Stimulated activated naive CD8-positive, alpha-beta T cell treated with anti-CD3 and anti-CD28 coated beads, Interleukin-15, amount 100 ng/mL, for 72 hours (primary cell): ENCODE results near the gene VWA2.
A peak's percentile ranks its signal among the peaks of the same experiment; 100 is the strongest.
"Not testable (repeated sequence)": the region's sequence is repeated elsewhere in the genome, so short reads cannot be mapped to it uniquely, and the experiment has no call there.

Experiments used
- ATAC-seq: fragments of 150-1000 bp; cut with Tn5 transposase; 2 replicates; pipeline ENCODE4 v1.10.0; 2021; ENCODE audit warnings: mild to moderate bottlenecking, moderate library complexity
- DNase-seq, 2 donors: peaks; one replicate each; pipeline ENCODE4 v3.0.0; 2021 to 2022
- H3K27ac Mint-ChIP-seq, 2 donors: one replicate each; pipeline ENCODE4 v1.8.0; 2022; ENCODE audit warnings: mild to moderate bottlenecking in 2 of 2, mixed read lengths in 2 of 2, moderate library complexity in 2 of 2
- H3K27me3 Mint-ChIP-seq: one replicate; pipeline ENCODE4 v1.8.0; 2022; ENCODE audit warnings: mixed read lengths
- H3K4me1 Mint-ChIP-seq: one replicate; pipeline ENCODE4 v1.8.0; 2022; ENCODE audit warnings: mild to moderate bottlenecking, mixed read lengths
- H3K4me3 Mint-ChIP-seq, 2 donors: one replicate each; pipeline ENCODE4 v1.8.0; 2022; ENCODE audit warnings: mild to moderate bottlenecking in 2 of 2, mixed read lengths in 2 of 2, moderate library complexity in 1 of 2
- H3K9me3 Mint-ChIP-seq, 2 donors: one replicate each; pipeline ENCODE4 v1.8.0; 2022; ENCODE audit warnings: mixed read lengths in 2 of 2

Gene VWA2

DNA sequence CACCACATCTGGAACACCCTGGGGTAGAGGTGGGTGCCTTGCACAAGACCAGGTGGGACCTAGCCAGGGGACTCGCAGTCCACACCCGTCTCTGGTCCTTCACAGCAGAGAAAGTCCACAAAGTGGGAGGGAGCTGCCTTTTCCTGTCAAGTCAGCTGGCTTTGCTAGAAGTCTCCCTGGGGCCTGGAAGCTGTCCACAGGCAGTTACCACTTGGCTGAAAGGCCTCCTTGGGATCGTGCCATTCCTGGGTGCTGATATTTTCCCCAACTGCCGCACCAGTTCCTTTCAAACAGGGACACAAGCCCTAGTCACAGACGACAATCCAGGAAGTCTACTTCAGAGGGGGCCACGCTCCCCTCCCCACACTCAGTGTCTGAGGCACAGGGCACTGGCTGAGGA lies 89.8 kb downstream of the VWA2 start:
- H3K4me1 Mint-ChIP-seq: peaks cover 29% of the 10 kb centered on the region
- no peaks in the 10 kb centered on the region for H3K9me3 Mint-ChIP-seq
- no peaks in the 10 kb centered on the region for H3K27me3 Mint-ChIP-seq
- peak; percentile 35 for ATAC-seq
- no peak overlapping the region for H3K4me3 Mint-ChIP-seq
- no peak overlapping the region for H3K27ac Mint-ChIP-seq
- no peak for DNase-seq

DNA sequence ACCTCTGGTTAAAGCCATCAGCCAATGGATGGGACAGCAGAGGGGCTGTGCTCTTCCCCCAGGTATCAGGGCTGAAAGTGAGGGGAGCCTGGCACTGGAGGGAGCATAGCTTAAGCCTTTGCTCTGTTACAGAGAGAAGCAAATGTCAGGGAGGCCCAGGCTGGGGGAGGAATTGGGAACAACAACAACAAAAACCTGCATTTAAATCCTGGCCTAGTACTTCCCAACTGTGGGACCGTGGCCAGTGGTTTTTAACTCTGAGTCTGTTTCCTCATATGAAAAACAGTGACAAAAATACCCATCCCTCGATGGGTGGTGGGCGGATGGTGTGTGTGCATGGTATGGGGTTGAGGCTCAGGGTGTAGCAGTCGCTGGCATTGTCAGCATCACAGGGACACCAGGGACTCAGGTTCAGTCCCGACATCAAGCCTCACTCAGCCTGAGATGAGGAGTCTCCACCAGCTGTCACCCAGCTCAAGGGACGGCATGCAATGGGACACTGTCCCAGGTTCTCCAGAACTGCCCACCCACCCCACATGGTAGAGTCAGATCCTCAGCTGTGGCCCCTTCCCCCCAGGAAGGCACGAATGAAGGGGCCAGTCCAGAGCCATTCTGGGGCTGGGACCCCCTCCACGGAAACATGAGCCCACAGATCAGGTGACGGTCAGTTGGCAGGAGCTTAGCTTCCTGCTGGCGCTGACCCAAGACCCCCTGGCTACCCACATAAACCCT lies 90.7 kb downstream of the VWA2 start:
- H3K4me1 Mint-ChIP-seq: peaks cover 38% of the 10 kb centered on the region
- H3K4me3 Mint-ChIP-seq: no peak overlapping the region
- H3K27me3 Mint-ChIP-seq: peaks cover 6% of the 10 kb centered on the region
- peak; percentile 24 for ATAC-seq
- DNase-seq: no peak
- H3K9me3 Mint-ChIP-seq: no peaks in the 10 kb centered on the region
- no peak overlapping the region for H3K27ac Mint-ChIP-seq

- H3K9me3 Mint-ChIP-seq: no peaks in the 10 kb centered on the region
- DNase-seq: no peak
- no peak for ATAC-seq
- peak overlapping the region in 1 of 2 donors; percentile 89 for H3K27ac Mint-ChIP-seq
- H3K4me1 Mint-ChIP-seq: peaks cover 60% of the 10 kb centered on the region
- no peak overlapping the region for H3K4me3 Mint-ChIP-seq
- peaks cover 6% of the 10 kb centered on the region for H3K27me3 Mint-ChIP-seq
Measured at GRCh38 chr10:114332301-114333192, 93.5 kb downstream of the VWA2 start.

GRCh38 chr10:114333441-114333840 lies 94.4 kb downstream of the VWA2 start:
- H3K4me1 Mint-ChIP-seq: peaks cover 69% of the 10 kb centered on the region
- DNase-seq, H3K4me3 Mint-ChIP-seq, H3K9me3 Mint-ChIP-seq, H3K27ac Mint-ChIP-seq, ATAC-seq, H3K27me3 Mint-ChIP-seq: not testable (repeated sequence)

GRCh38 chr10:114334301-114334700 lies 95.2 kb downstream of the VWA2 start:
- peaks cover 6% of the 10 kb centered on the region for H3K27me3 Mint-ChIP-seq
- no peak overlapping the region for H3K27ac Mint-ChIP-seq
- ATAC-seq (no peak), DNase-seq (no peak)
- peaks cover 71% of the 10 kb centered on the region for H3K4me1 Mint-ChIP-seq
- H3K9me3 Mint-ChIP-seq: no peaks in the 10 kb centered on the region
- H3K4me3 Mint-ChIP-seq: peak overlapping the region in 1 of 2 donors; percentile 53

DNA sequence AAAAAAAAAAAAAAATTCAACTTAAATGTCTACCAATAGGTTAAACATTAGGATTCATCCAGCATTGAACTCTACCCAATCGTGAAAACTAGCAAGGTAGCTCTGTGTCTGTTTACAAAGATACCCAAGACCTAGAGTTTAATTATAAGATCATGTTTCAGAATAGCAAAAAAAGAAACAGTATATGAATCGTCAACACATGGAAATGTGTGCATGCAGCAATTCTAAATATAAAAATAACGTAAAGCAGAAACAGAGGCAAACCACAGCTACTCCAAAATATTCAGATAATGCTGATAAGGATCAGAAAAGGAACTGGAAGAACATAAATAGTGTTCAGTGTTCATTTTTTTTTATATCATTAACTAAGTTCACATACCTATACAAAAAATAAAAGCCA lies 96.6 kb downstream of the VWA2 start:
- no peak for DNase-seq
- Mint-ChIP-seq H3K9me3 (no peaks in the 10 kb centered on the region), H3K4me3 (no peak overlapping the region), H3K27ac (peak overlapping the region in 1 of 2 donors; percentile 84), H3K4me1 (peaks cover 58% of the 10 kb centered on the region), H3K27me3 (peaks cover 6% of the 10 kb centered on the region)
- ATAC-seq: no peak

DNA sequence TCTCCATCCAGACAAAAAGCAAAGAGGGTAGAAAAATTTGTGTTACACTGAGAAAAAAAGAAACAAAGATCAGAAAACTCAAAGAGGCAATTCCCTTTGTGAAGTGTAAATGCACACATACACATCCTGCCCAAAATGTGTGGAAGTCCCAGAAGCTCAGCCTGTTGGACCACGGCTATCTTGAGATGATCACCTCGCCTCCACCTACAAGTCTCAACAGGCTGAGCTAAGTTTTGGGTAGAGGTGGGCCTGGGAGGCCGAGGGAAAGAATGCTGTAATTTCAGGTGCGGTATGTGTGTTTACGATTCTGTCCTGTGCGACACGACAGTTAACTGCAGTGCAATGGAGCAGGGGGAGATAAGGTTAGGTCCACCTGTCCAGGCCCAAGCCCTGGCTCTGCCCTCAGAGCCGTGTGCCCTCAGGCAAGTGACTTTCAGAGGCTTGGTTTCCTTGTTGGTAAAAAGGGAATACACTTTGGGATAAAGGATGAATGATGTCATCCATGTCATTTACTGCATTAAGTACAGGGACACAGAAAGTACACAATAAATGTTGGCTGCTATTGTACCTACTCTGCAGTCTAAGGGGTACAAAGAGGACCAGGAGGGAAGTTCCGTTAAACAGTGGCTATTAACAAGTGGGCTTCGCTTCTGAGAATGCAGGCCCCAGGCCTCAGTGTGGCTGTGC lies 97.9 kb downstream of the VWA2 start:
- H3K27ac Mint-ChIP-seq: peak overlapping the region in 1 of 2 donors; percentile 72
- H3K4me1 Mint-ChIP-seq: peaks cover 56% of the 10 kb centered on the region
- H3K9me3 Mint-ChIP-seq: no peaks in the 10 kb centered on the region
- peak overlapping the region; percentile 19 to 52 for H3K4me3 Mint-ChIP-seq
- DNase-seq (no peak), ATAC-seq (peak; percentile 16)
- peaks cover 6% of the 10 kb centered on the region for H3K27me3 Mint-ChIP-seq

DNA sequence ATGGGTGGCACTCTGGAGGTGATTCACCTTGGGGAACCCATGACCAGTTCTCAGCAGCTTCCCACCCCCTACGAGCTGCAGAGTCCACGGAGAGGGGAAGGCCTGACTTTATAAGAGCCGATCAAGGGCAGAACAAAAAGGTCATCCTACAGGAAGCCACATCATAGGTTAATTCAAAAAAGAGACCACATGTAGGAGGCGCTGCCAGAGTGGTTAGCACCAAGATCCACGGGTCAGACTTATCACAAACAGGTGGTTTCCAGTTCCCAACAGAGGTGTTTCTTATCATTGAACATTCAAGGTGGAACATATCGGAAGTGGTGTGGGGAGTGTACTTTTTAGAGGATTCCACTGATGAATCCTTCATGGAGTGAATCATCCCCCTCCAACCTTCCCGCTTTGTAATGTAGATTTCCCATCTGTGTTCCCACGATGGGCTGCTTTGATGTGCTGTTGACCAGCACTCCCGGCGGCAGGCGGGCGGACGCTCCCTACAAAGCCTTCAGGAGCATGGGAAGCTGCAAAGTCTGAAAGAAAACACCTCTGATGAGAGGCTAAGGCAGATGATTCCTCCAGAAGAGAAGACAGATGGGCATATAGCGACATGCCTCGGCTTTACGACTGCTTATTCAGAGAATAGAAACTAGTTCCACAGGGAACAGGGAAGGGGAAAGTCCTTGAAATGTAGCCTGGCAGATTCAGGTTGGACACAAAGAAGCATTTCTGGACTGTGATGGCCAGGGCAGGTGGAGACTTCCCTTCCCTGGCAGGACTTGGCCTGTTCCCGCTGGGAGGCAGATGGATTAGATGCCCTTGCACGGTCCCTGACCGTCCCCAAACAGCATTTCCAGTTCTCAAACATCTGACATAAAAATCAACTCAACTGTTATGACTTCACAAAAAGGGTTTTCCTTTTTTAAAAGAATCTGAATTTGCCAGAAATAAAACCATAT lies 98.7 kb downstream of the VWA2 start:
- DNase-seq: peak; percentile 60 to 71
- Mint-ChIP-seq H3K4me3 (peak overlapping the region; percentile 15 to 52), H3K27ac (peak overlapping the region in 1 of 2 donors; percentile 86), H3K9me3 (no peaks in the 10 kb centered on the region), H3K4me1 (peaks cover 54% of the 10 kb centered on the region), H3K27me3 (peaks cover 6% of the 10 kb centered on the region)
- ATAC-seq: peak; percentile 95

GRCh38 chr10:114340816-114341215 lies 101.8 kb downstream of the VWA2 start:
- ATAC-seq: no peak
- H3K4me1 Mint-ChIP-seq: peaks cover 40% of the 10 kb centered on the region
- no peaks in the 10 kb centered on the region for H3K27me3 Mint-ChIP-seq
- peak overlapping the region in 1 of 2 donors; percentile 37 for H3K27ac Mint-ChIP-seq
- no peaks in the 10 kb centered on the region for H3K9me3 Mint-ChIP-seq
- no peak for DNase-seq
- no peak overlapping the region for H3K4me3 Mint-ChIP-seq
